HEK293 (cell line): ENCODE data around the gene ELAPOR1.

Source experiments
- CTCF ChIA-PET: fragments of 350-600 bp; formaldehyde crosslinking; extraction: SDS; loops from one replicate; lab custom pipeline; 2021; ENCODE audit warnings: antibody characterized with exemption; lab: Yijun Ruan, JAX
- POLR2A ChIA-PET: fragments of 300-600 bp; formaldehyde crosslinking; extraction: SDS; loops from one replicate; lab custom pipeline; 2020; ENCODE audit warnings: antibody characterized with exemption, inconsistent platforms; lab: Yijun Ruan, JAX
- H3K27ac ChIP-seq: fragments of 200-500 bp; sonication (Bioruptor generic); 2 replicates; pipeline ENCODE4 v1.5.1; 2014; ENCODE audit warnings: low read depth, low read length, control low read depth, inconsistent platforms; ENCODE audit errors: extremely low read depth
- H3K36me3 ChIP-seq, 2 experiments: fragments of 200-500 bp in 1 of 2; sonication (Bioruptor generic) in 1 of 2; 1 replicate in 1 of 2; 2 replicates in 1 of 2; pipeline ENCODE4 v1.5.1; 2014 to 2017; ENCODE audit warnings: inconsistent platforms in 2 of 2, low read length in 2 of 2; ENCODE audit not compliant: control insufficient read depth in 2 of 2, insufficient read depth in 1 of 2
- H3K4me1 ChIP-seq: fragments of 200-500 bp; sonication (Bioruptor generic); 2 replicates; pipeline ENCODE4 v1.5.1; 2014; ENCODE audit warnings: mild to moderate bottlenecking, low read length, inconsistent platforms; ENCODE audit not compliant: control insufficient read depth, insufficient read depth
- H3K4me3 ChIP-seq: 2 replicates; pipeline ENCODE4 v1.5.1; 2011; ENCODE audit warnings: low read depth, mild to moderate bottlenecking, control low read depth, low read length, moderate library complexity
- H3K9me3 ChIP-seq: fragments of 200-500 bp; sonication (Bioruptor generic); 2 replicates; pipeline ENCODE4 v1.5.1; 2014; ENCODE audit warnings: low read depth, low read length, inconsistent platforms; ENCODE audit not compliant: control insufficient read depth, insufficient read depth
- BCL11A ChIP-seq: fragments of 450-650 bp; formaldehyde crosslinking; IDR thresholded peaks from 2 replicates; pipeline ENCODE4 v1.5.1; 2016; ENCODE audit warnings: low read depth, missing biosample characterization, missing genetic modification characterization
- GLIS1 ChIP-seq: fragments of 450-650 bp; formaldehyde crosslinking; IDR thresholded peaks from 2 replicates; pipeline ENCODE4 v1.5.1; 2016; ENCODE audit warnings: missing biosample characterization, missing genetic modification characterization
- KLF16 ChIP-seq: fragments of 450-650 bp; formaldehyde crosslinking; IDR thresholded peaks from 2 replicates; pipeline ENCODE4 v1.5.1; 2017; ENCODE audit warnings: missing biosample characterization, missing genetic modification characterization
- KLF9 ChIP-seq: fragments of 450-650 bp; formaldehyde crosslinking; IDR thresholded peaks from 2 replicates; pipeline ENCODE4 v1.5.1; 2016; ENCODE audit warnings: missing biosample characterization, missing genetic modification characterization, low read depth
- OSR2 ChIP-seq: fragments of 450-650 bp; formaldehyde crosslinking; IDR thresholded peaks from 2 replicates; pipeline ENCODE4 v1.5.1; 2016; ENCODE audit warnings: missing biosample characterization, missing genetic modification characterization
- REPIN1 ChIP-seq: fragments of 450-650 bp; formaldehyde crosslinking; IDR thresholded peaks from 2 replicates; pipeline ENCODE4 v1.5.1; 2017; ENCODE audit warnings: missing biosample characterization, missing genetic modification characterization, low read depth
- SP2 ChIP-seq: fragments of 450-650 bp; formaldehyde crosslinking; IDR thresholded peaks from 2 replicates; pipeline ENCODE4 v1.5.1; 2016; ENCODE audit warnings: missing biosample characterization, missing genetic modification characterization
- YY1 ChIP-seq: fragments of 450-650 bp; formaldehyde crosslinking; IDR thresholded peaks from 2 replicates; pipeline ENCODE4 v1.5.1; 2018; ENCODE audit warnings: missing biosample characterization, missing genetic modification characterization
- ZFHX2 ChIP-seq: fragments of 450-650 bp; formaldehyde crosslinking; conservative IDR thresholded peaks from 2 replicates; pipeline ENCODE4 v1.5.1; 2016; ENCODE audit warnings: missing biosample characterization, missing genetic modification characterization
- ZNF10 ChIP-seq: fragments of 450-650 bp; formaldehyde crosslinking; IDR thresholded peaks from 2 replicates; pipeline ENCODE4 v1.5.1; 2017; ENCODE audit warnings: missing biosample characterization, missing genetic modification characterization
- ZNF146 ChIP-seq: fragments of 450-650 bp; formaldehyde crosslinking; IDR thresholded peaks from 2 replicates; pipeline ENCODE4 v1.5.1; 2016; ENCODE audit warnings: missing biosample characterization, missing genetic modification characterization
- ZNF184 ChIP-seq: fragments of 450-650 bp; IDR thresholded peaks from 2 replicates; pipeline ENCODE4 v1.5.1; 2018; ENCODE audit warnings: missing biosample characterization, mild to moderate bottlenecking, missing genetic modification characterization
- ZNF19 ChIP-seq: fragments of 450-650 bp; formaldehyde crosslinking; IDR thresholded peaks from 2 replicates; pipeline ENCODE4; 2016; ENCODE audit warnings: missing biosample characterization, missing genetic modification characterization, low read depth
- ZNF214 ChIP-seq: fragments of 450-650 bp; formaldehyde crosslinking; IDR thresholded peaks from 2 replicates; pipeline ENCODE4 v1.5.1; 2017; ENCODE audit warnings: missing biosample characterization, mild to moderate bottlenecking, missing genetic modification characterization, borderline replicate concordance
- ZNF221 ChIP-seq: fragments of 450-650 bp; formaldehyde crosslinking; IDR thresholded peaks from 2 replicates; pipeline ENCODE4 v1.5.1; 2017; ENCODE audit warnings: missing biosample characterization, missing genetic modification characterization, borderline replicate concordance
- ZNF239 ChIP-seq: fragments of 450-650 bp; formaldehyde crosslinking; IDR thresholded peaks from 2 replicates; pipeline ENCODE4 v1.5.1; 2016; ENCODE audit warnings: missing biosample characterization, missing genetic modification characterization
- ZNF311 ChIP-seq: fragments of 450-650 bp; formaldehyde crosslinking; IDR thresholded peaks from 2 replicates; pipeline ENCODE4 v1.5.1; 2017; ENCODE audit warnings: missing biosample characterization, missing genetic modification characterization, borderline replicate concordance
- ZNF350 ChIP-seq: fragments of 450-650 bp; formaldehyde crosslinking; IDR thresholded peaks from 2 replicates; pipeline ENCODE4 v1.5.0; 2017; ENCODE audit warnings: missing biosample characterization, mild to moderate bottlenecking, missing genetic modification characterization
- ZNF354C ChIP-seq: fragments of 450-650 bp; formaldehyde crosslinking; IDR thresholded peaks from 2 replicates; pipeline ENCODE4 v1.5.1; 2016; ENCODE audit warnings: missing biosample characterization, missing genetic modification characterization, low read depth, borderline replicate concordance
- ZNF510 ChIP-seq: fragments of 450-650 bp; formaldehyde crosslinking; IDR thresholded peaks from 2 replicates; pipeline ENCODE4 v1.5.1; 2018; ENCODE audit warnings: mild to moderate bottlenecking, missing genetic modification characterization, missing biosample characterization; ENCODE audit not compliant: insufficient replicate concordance
- ZNF514 ChIP-seq: fragments of 450-650 bp; formaldehyde crosslinking; IDR thresholded peaks from 2 replicates; pipeline ENCODE4 v1.5.1; 2016; ENCODE audit warnings: missing biosample characterization, missing genetic modification characterization
- ZNF521 ChIP-seq: fragments of 450-650 bp; formaldehyde crosslinking; IDR thresholded peaks from 2 replicates; pipeline ENCODE4 v1.5.1; 2017; ENCODE audit warnings: missing biosample characterization, mild to moderate bottlenecking, missing genetic modification characterization
- ZNF529 ChIP-seq: fragments of 450-650 bp; formaldehyde crosslinking; IDR thresholded peaks from 2 replicates; pipeline ENCODE4 v1.5.1; 2017; ENCODE audit warnings: missing genetic modification characterization, missing biosample characterization; ENCODE audit not compliant: insufficient replicate concordance
- ZNF596 ChIP-seq: fragments of 450-650 bp; IDR thresholded peaks from 2 replicates; pipeline ENCODE4 v1.5.0; 2018; ENCODE audit warnings: missing biosample characterization, mild to moderate bottlenecking, missing genetic modification characterization, moderate library complexity
- ZNF776 ChIP-seq: fragments of 450-650 bp; formaldehyde crosslinking; IDR thresholded peaks from 2 replicates; pipeline ENCODE4 v1.5.0; 2017; ENCODE audit warnings: missing biosample characterization, missing genetic modification characterization, borderline replicate concordance
- ZNF792 ChIP-seq: fragments of 450-650 bp; formaldehyde crosslinking; IDR thresholded peaks from 2 replicates; pipeline ENCODE4 v1.5.1; 2016; ENCODE audit warnings: missing biosample characterization, missing genetic modification characterization
- ZSCAN30 ChIP-seq: fragments of 450-650 bp; IDR thresholded peaks from 2 replicates; pipeline ENCODE4 v1.5.1; 2018; ENCODE audit warnings: missing biosample characterization, mild to moderate bottlenecking, missing genetic modification characterization, moderate library complexity
- TF ChIP-seq, protein P1 (sequence below): IDR thresholded peaks from 2 replicates; pipeline ENCODE4 v1.6.1; 2011; ENCODE audit warnings: mild to moderate bottlenecking, low read depth, low read length, borderline replicate concordance

Gene ELAPOR1

DNA sequence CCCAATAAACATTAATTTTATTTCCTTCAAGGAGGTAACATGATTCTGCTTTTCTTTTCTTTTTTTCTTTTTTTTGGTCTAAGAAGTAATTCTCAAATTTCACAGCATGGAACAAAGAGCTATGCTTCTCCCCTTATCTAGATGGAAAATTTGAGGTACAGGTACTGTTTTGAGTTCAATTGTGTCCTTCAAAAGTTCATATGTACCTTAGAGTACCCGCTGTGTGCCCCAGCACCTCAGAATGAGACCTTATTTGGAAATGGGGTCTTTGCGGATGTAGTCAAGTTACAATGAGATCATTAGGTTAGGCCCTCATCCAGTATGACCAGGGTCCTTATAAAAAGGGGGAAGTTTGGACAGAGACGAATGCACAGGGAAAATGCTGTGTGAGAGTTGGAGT is 22.0 kb downstream of the ELAPOR1 start:
- CTCF ChIA-PET, result no interaction called here
- H3K36me3 ChIP-seq, result no peaks in the 10 kb centered on the region
- no peaks in the 10 kb centered on the region for H3K4me1 ChIP-seq
- H3K9me3 ChIP-seq, result no peaks in the 10 kb centered on the region
- H3K27ac ChIP-seq, result no peak overlapping the region
- H3K4me3 ChIP-seq, result no peak overlapping the region
- POLR2A ChIA-PET, result interaction anchor here (0.7 kb wide), 1 partner anchor 36 kb away, joined by 3 read pairs; no protein-coding TSS in a partner anchor
- no peak for TF ChIP-seq KLF16 (tag by site-specific recombination)
- no peak for TF ChIP-seq ZNF596 (tag by site-specific recombination)
- TF ChIP-seq ZNF19 (tag by site-specific recombination), result no peak
- no peak for TF ChIP-seq ZNF311
- no peak for TF ChIP-seq ZNF792 (tag by site-specific recombination)
- no peak for TF ChIP-seq ZNF10 (tag by site-specific recombination)
- TF ChIP-seq ZNF514 (tag by site-specific recombination), result no peak
- TF ChIP-seq KLF9, result no peak
- no peak for TF ChIP-seq ZNF184 (tag by site-specific recombination)
- TF ChIP-seq YY1 (tag by site-specific recombination), result no peak
- no peak for TF ChIP-seq ZNF354C (tag by site-specific recombination)
- TF ChIP-seq ZNF239, result no peak
- no peak for TF ChIP-seq REPIN1
- no peak for TF ChIP-seq ZFHX2 (tag by site-specific recombination)

DNA sequence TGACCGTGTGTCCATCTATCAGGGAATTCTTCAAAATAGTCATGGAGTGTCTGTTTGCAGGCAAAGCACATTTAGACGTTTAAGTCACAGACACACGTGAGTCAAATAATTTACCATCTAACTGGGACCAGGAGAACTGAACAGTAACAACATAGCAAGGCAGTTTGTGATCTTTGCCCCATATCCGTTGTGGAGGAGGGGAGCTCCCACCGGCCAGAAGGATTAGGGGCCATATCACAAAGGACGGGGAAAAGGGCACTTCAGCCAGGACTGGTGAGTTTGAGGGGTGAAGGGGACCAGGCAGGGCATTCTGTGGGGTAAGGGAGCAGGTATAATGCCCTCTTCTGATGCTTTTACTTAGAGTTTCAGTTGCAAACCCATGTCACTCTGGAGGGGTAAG is 22.9 kb downstream of the ELAPOR1 start:
- no peak overlapping the region for H3K27ac ChIP-seq
- no peaks in the 10 kb centered on the region for H3K9me3 ChIP-seq
- no peak overlapping the region for H3K4me3 ChIP-seq
- POLR2A ChIA-PET, result interaction anchor here (1.2 kb wide), 1 partner anchor 37 kb away, joined by 3 read pairs; no protein-coding TSS in a partner anchor
- CTCF ChIA-PET, result no interaction called here
- H3K4me1 ChIP-seq, result no peaks in the 10 kb centered on the region
- H3K36me3 ChIP-seq, result no peaks in the 10 kb centered on the region
- TF ChIP-seq SP2 (tag by site-specific recombination) (no peak), ZNF19 (tag by site-specific recombination) (no peak), ZNF350 (tag by site-specific recombination) (no peak), ZSCAN30 (no peak), REPIN1 (no peak), GLIS1 (no peak), ZNF776 (no peak), ZNF214 (tag by site-specific recombination) (no peak), ZNF529 (tag by site-specific recombination) (no peak), ZNF146 (no peak), ZNF221 (tag by site-specific recombination) (no peak), OSR2 (tag by site-specific recombination) (no peak), ZNF521 (no peak), BCL11A (tag by site-specific recombination) (no peak), ZNF510 (no peak), KLF16 (tag by site-specific recombination) (no peak)
- TF ChIP-seq, protein P1, sequence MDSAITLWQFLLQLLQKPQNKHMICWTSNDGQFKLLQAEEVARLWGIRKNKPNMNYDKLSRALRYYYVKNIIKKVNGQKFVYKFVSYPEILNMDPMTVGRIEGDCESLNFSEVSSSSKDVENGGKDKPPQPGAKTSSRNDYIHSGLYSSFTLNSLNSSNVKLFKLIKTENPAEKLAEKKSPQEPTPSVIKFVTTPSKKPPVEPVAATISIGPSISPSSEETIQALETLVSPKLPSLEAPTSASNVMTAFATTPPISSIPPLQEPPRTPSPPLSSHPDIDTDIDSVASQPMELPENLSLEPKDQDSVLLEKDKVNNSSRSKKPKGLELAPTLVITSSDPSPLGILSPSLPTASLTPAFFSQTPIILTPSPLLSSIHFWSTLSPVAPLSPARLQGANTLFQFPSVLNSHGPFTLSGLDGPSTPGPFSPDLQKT, result no peak
